K562 (cell line): ENCODE data around the gene TTC33. TPM values are rescaled to one million over a fixed set of nuclear protein-coding genes. Genes with fewer than 3 reads are reported as not detected.

Source experiments
- BRCA1 ChIP-seq, 2 experiments: fragments of 450-650 bp in 1 of 2; sonication (generic) in 1 of 2; formaldehyde crosslinking in 1 of 2; IDR thresholded peaks; 2 replicates each; pipeline versions ENCODE4 v1.5.0 to v1.6.1; 2017 to 2020; ENCODE audit warnings: mild to moderate bottlenecking in 1 of 2, missing genetic modification reagents in 1 of 2
- CBFB ChIP-seq: sonication (generic); formaldehyde crosslinking; IDR thresholded peaks from 2 replicates; pipeline ENCODE4 v1.4.0; 2020; ENCODE audit warnings: mild to moderate bottlenecking, missing genetic modification reagents
- CBX5 ChIP-seq: IDR thresholded peaks from 2 replicates; pipeline ENCODE4 v1.6.1; 2014; ENCODE audit warnings: low read depth, borderline replicate concordance
- CHD4 ChIP-seq: fragments of 200-600 bp; sonication (generic); IDR thresholded peaks from 3 replicates; pipeline ENCODE4 v1.6.1; 2012; ENCODE audit warnings: low read depth, mild to moderate bottlenecking, mixed read lengths, low read length, inconsistent platforms; ENCODE audit not compliant: insufficient read depth, insufficient replicate concordance, poor library complexity, severe bottlenecking
- FOXK1 ChIP-seq: sonication (generic); formaldehyde crosslinking; IDR thresholded peaks from 2 replicates; pipeline ENCODE4 v1.8.0; 2022; ENCODE audit warnings: missing genetic modification reagents, mild to moderate bottlenecking, borderline replicate concordance
- PML ChIP-seq: IDR thresholded peaks from 2 replicates; pipeline ENCODE4 v1.6.1; 2012; ENCODE audit warnings: low read length, inconsistent platforms
- PRMT5 ChIP-seq: sonication (generic); formaldehyde crosslinking; IDR thresholded peaks from 2 replicates; pipeline ENCODE4 v1.5.0; 2020; ENCODE audit warnings: missing genetic modification reagents
- RB1 ChIP-seq: fragments of 450-650 bp; IDR thresholded peaks from 2 replicates; pipeline ENCODE4 v1.6.1; 2017; ENCODE audit warnings: low read depth, mild to moderate bottlenecking
- RBFOX2 ChIP-seq: fragments of 200-400 bp; formaldehyde crosslinking; IDR thresholded peaks from 2 replicates; pipeline ENCODE4 v1.6.1; 2017; ENCODE audit warnings: low read depth, mild to moderate bottlenecking, low read length, moderate library complexity
- SP1 ChIP-seq: sonication (generic); formaldehyde crosslinking; IDR thresholded peaks from 2 replicates; pipeline ENCODE4 v1.8.1; 2022; ENCODE audit warnings: mild to moderate bottlenecking, missing genetic modification reagents
- TAL1 ChIP-seq: fragments of 450-650 bp; IDR thresholded peaks from 2 replicates; pipeline ENCODE4 v1.6.1; 2016; ENCODE audit warnings: mild to moderate bottlenecking
- ZNF133 ChIP-seq: fragments of 250-450 bp; sonication (Bioruptor Pico); IDR thresholded peaks from 2 replicates; pipeline ENCODE4 v1.4.0; 2020; ENCODE audit warnings: mild to moderate bottlenecking
- ZNF436 ChIP-seq: fragments of 250-450, 450-650 bp; sonication (Bioruptor Pico); formaldehyde crosslinking; IDR thresholded peaks from 2 replicates; pipeline ENCODE4 v1.7.0; 2020; ENCODE audit warnings: mild to moderate bottlenecking
- polyA plus RNA-seq, 8 experiments: library from polyadenylated mRNA; depleted of rRNA in 4 of 8; stranded (reverse) in 5 of 8; unstranded in 3 of 8; fragments of >200 nt; fragmentation: Nextera tagmentation in 2 of 8; fragmentation: Illumina TruSeq in 1 of 8; extraction: Ambion mirVana in 2 of 8; extraction: Trizol in 1 of 8; gene quantifications; 2 replicates each; pipeline versions ENCODE4 v1.2.1 to v1.2.3, GENCODE V29; 2011 to 2014; ENCODE audit warnings: inconsistent platforms in 1 of 8, missing spikeins in 1 of 8
- total RNA-seq, 7 experiments: library from RNA; depleted of rRNA in 6 of 7; stranded (reverse); fragments of >200 nt in 6 of 7; fragmentation: Illumina TruSeq in 2 of 7; extraction: Trizol in 2 of 7; gene quantifications; 2 replicates each; pipeline versions ENCODE4 v1.2.1 to v1.2.3, GENCODE V29; 2011 to 2021; ENCODE audit warnings: low replicate concordance in 1 of 7
- TF ChIP-seq, protein P1 (sequence below): fragments of 450-650 bp; IDR thresholded peaks from 2 replicates; pipeline ENCODE4 v1.6.1; 2017; ENCODE audit warnings: antibody characterized with exemption, mild to moderate bottlenecking
- TF ChIP-seq, protein P2 (sequence below): sonication (generic); formaldehyde crosslinking; IDR thresholded peaks from 2 replicates; pipeline ENCODE4 v1.8.0; 2023; ENCODE audit warnings: missing genetic modification reagents, mild to moderate bottlenecking, borderline replicate concordance
- TF ChIP-seq, protein P3 (sequence below), 3 experiments: fragments of 200-800 bp in 1 of 3; sonication (Bioruptor generic) in 1 of 3; sonication (generic) in 1 of 3; formaldehyde crosslinking in 1 of 3; IDR thresholded peaks; 2 replicates each; pipeline versions ENCODE4 v1.6.1 to v1.8.0; 2016 to 2022; ENCODE audit warnings: mild to moderate bottlenecking in 2 of 3, missing compliant biosample characterization in 2 of 3, missing genetic modification characterization in 2 of 3, missing genetic modification reagents in 1 of 3
- TF ChIP-seq, protein P4 (sequence below): sonication (generic); IDR thresholded peaks from 2 replicates; pipeline ENCODE4 v1.6.1; 2016

TTC33 gene
- total and polyA plus RNA-seq, 9 of the 15 experiments (the other 6 are each of a cell fraction or from before 2014, with no cell fraction given): 11.5 to 24.9 (median 21.1) TPM

DNA sequence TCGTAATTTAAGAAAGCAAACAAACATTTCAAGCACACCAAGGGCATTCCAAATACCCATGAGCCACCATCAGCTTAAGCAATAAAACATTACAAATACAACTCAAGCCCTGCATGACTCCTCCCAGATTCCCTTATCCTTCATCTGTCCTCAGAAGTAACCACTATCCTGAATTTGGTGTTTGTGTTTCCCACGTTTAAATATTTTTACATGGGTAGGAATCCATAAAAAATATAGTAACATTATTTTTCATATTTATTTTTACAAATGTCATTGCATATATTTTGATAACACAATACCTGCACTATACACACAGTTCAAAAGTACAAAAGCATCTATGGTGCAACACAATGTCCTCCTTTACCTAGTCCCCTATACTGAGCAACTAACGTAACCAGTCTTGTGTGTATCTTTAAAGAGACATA is 36.0 kb upstream of the TTC33 start (continued):
- TF ChIP-seq, protein P1, sequence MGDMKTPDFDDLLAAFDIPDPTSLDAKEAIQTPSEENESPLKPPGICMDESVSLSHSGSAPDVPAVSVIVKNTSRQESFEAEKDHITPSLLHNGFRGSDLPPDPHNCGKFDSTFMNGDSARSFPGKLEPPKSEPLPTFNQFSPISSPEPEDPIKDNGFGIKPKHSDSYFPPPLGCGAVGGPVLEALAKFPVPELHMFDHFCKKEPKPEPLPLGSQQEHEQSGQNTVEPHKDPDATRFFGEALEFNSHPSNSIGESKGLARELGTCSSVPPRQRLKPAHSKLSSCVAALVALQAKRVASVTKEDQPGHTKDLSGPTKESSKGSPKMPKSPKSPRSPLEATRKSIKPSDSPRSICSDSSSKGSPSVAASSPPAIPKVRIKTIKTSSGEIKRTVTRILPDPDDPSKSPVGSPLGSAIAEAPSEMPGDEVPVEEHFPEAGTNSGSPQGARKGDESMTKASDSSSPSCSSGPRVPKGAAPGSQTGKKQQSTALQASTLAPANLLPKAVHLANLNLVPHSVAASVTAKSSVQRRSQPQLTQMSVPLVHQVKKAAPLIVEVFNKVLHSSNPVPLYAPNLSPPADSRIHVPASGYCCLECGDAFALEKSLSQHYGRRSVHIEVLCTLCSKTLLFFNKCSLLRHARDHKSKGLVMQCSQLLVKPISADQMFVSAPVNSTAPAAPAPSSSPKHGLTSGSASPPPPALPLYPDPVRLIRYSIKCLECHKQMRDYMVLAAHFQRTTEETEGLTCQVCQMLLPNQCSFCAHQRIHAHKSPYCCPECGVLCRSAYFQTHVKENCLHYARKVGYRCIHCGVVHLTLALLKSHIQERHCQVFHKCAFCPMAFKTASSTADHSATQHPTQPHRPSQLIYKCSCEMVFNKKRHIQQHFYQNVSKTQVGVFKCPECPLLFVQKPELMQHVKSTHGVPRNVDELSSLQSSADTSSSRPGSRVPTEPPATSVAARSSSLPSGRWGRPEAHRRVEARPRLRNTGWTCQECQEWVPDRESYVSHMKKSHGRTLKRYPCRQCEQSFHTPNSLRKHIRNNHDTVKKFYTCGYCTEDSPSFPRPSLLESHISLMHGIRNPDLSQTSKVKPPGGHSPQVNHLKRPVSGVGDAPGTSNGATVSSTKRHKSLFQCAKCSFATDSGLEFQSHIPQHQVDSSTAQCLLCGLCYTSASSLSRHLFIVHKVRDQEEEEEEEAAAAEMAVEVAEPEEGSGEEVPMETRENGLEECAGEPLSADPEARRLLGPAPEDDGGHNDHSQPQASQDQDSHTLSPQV: no peak
- TF ChIP-seq RB1: no peak
- TF ChIP-seq ZNF133 (CRISPR knock-in tag): no peak
- TF ChIP-seq CBFB: no peak
- no peak for TF ChIP-seq PML
- TF ChIP-seq, protein P2, sequence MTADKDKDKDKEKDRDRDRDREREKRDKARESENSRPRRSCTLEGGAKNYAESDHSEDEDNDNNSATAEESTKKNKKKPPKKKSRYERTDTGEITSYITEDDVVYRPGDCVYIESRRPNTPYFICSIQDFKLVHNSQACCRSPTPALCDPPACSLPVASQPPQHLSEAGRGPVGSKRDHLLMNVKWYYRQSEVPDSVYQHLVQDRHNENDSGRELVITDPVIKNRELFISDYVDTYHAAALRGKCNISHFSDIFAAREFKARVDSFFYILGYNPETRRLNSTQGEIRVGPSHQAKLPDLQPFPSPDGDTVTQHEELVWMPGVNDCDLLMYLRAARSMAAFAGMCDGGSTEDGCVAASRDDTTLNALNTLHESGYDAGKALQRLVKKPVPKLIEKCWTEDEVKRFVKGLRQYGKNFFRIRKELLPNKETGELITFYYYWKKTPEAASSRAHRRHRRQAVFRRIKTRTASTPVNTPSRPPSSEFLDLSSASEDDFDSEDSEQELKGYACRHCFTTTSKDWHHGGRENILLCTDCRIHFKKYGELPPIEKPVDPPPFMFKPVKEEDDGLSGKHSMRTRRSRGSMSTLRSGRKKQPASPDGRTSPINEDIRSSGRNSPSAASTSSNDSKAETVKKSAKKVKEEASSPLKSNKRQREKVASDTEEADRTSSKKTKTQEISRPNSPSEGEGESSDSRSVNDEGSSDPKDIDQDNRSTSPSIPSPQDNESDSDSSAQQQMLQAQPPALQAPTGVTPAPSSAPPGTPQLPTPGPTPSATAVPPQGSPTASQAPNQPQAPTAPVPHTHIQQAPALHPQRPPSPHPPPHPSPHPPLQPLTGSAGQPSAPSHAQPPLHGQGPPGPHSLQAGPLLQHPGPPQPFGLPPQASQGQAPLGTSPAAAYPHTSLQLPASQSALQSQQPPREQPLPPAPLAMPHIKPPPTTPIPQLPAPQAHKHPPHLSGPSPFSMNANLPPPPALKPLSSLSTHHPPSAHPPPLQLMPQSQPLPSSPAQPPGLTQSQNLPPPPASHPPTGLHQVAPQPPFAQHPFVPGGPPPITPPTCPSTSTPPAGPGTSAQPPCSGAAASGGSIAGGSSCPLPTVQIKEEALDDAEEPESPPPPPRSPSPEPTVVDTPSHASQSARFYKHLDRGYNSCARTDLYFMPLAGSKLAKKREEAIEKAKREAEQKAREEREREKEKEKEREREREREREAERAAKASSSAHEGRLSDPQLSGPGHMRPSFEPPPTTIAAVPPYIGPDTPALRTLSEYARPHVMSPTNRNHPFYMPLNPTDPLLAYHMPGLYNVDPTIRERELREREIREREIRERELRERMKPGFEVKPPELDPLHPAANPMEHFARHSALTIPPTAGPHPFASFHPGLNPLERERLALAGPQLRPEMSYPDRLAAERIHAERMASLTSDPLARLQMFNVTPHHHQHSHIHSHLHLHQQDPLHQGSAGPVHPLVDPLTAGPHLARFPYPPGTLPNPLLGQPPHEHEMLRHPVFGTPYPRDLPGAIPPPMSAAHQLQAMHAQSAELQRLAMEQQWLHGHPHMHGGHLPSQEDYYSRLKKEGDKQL (CRISPR knock-in tag): no peak
- TF ChIP-seq, protein P3, sequence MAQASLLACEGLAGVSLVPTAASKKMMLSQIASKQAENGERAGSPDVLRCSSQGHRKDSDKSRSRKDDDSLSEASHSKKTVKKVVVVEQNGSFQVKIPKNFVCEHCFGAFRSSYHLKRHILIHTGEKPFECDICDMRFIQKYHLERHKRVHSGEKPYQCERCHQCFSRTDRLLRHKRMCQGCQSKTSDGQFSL (CRISPR knock-in tag; IDR thresholded peaks at IDR 0.05): no peak
- TF ChIP-seq, protein P3 (tag; IDR thresholded peaks at IDR 0.05): no peak
- no peak for TF ChIP-seq CBX5
- TF ChIP-seq TAL1: no peak
- TF ChIP-seq CHD4: no peak
- TF ChIP-seq ZNF436 (CRISPR knock-in tag): no peak
- TF ChIP-seq PRMT5: no peak
- TF ChIP-seq BRCA1 (IDR thresholded peaks at IDR 0.05): no peak
- TF ChIP-seq BRCA1 (CRISPR knock-in tag; IDR thresholded peaks at IDR 0.05): no peak
- no peak for TF ChIP-seq FOXK1 (CRISPR knock-in tag)
- TF ChIP-seq, protein P4, sequence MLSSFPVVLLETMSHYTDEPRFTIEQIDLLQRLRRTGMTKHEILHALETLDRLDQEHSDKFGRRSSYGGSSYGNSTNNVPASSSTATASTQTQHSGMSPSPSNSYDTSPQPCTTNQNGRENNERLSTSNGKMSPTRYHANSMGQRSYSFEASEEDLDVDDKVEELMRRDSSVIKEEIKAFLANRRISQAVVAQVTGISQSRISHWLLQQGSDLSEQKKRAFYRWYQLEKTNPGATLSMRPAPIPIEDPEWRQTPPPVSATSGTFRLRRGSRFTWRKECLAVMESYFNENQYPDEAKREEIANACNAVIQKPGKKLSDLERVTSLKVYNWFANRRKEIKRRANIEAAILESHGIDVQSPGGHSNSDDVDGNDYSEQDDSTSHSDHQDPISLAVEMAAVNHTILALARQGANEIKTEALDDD: peak; percentile 94
- no peak for TF ChIP-seq RBFOX2
- no peak for TF ChIP-seq SP1
